GM12872 (cell line): ENCODE data around the gene SRR.

Source experiments
- CTCF ChIP-seq: IDR thresholded peaks from 3 replicates; pipeline ENCODE4 v1.5.1; 2011; ENCODE audit warnings: low read depth, mild to moderate bottlenecking, low read length, moderate library complexity; ENCODE audit not compliant: insufficient read depth

Gene SRR

GRCh38 chr17:2266865-2267228 is 36.9 kb upstream of the SRR start:
- no peak for TF ChIP-seq CTCF

GRCh38 chr17:2267354-2267753 is 36.4 kb upstream of the SRR start:
- TF ChIP-seq CTCF: no peak

- TF ChIP-seq CTCF: no peak
These were observed 31.6 kb upstream of the SRR start for GRCh38 chr17:2271985-2272702.

GRCh38 chr17:2274414-2274813 is 29.3 kb upstream of the SRR start:
- TF ChIP-seq CTCF: no peak

- no peak for TF ChIP-seq CTCF
These were observed 28.0 kb upstream of the SRR start for GRCh38 chr17:2275722-2276121.

GRCh38 chr17:2277429-2278170 is 26.1 kb upstream of the SRR start:
- no peak for TF ChIP-seq CTCF

- TF ChIP-seq CTCF: no peak
These were observed 24.0 kb upstream of the SRR start for GRCh38 chr17:2279707-2280106.
